GM21619 (cell line): Measurements from ENCODE around the gene TRIM77.
"Not testable (repeated sequence)": the region's sequence is repeated elsewhere in the genome, so short reads cannot be mapped to it uniquely, and the experiment has no call there.

ENCODE experiments used
- ATAC-seq: cut with Tn5 transposase; IDR thresholded peaks from one replicate; pipeline ENCODE4 v1.9.1; 2021; ENCODE audit not compliant: unreplicated experiment

The TRIM77 gene, protein sequence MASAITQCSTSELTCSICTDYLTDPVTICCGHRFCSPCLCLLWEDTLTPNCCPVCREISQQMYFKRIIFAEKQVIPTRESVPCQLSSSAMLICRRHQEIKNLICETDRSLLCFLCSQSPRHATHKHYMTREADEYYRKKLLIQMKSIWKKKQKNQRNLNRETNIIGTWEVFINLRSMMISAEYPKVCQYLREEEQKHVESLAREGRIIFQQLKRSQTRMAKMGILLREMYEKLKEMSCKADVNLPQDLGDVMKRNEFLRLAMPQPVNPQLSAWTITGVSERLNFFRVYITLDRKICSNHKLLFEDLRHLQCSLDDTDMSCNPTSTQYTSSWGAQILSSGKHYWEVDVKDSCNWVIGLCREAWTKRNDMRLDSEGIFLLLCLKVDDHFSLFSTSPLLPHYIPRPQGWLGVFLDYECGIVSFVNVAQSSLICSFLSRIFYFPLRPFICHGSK

DNA sequence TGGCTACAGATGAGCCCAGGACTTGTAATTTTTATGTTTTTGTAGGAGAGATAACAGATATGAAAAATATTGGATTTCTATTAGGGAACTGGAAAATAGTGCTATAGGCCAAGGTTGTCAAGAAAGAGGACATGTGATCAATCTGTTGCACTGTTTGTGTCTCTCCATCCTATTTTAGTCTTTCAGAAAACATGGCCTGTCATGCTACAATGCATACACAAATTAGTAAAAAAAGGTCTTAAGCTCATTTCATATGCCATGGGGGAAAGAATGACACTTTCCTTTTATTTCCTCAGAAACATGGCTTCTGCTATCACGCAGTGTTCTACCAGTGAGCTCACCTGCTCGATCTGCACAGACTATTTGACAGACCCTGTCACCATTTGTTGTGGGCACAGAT is at the start of gene TRIM77:
Gene TRIM77, plus strand, starts transcription at position 301 of the 400 bp plus-strand sequence. Its CDS starts 0 bp downstream, at position 301.
- not testable (repeated sequence) for ATAC-seq

DNA sequence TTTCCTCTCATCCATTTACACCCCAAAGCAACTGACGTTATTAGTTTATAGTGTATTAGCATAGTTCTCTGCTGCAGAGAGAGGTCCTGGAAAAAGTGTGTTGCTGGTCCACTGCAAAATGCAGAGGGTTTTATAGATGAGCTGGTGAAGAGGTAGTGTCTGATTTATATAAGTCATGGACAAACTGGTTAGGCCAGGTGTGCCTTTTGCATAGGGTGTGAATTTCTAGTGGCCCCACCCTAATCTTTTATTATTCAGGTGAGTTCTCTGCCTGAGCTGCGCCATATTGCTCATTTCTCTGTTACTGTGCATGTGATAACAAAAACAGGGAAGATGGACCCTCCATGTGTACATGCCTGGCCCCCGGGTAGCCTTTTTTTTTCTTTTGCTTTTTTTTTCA is 43.1 kb upstream of the TRIM77 start:
- ATAC-seq = no peak

DNA sequence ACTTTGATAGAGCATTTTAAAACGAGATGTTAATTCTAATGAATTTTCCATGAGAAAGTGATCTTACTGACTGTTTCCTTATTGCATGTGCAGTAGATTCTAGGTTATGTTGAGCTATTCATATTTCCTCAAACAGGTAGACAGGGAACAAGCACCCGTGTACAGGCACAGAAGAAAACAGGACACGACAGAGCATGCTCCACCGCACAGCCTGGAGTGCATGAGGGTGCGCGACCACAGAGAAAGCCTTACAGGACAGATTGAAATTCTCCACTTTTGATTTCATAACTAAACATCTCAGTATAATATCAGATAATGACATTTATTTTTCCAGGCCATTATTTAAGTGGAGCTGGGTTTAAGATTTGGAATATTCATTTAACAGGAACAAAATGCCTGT is 41.9 kb upstream of the TRIM77 start:
- not testable (repeated sequence) for ATAC-seq

DNA sequence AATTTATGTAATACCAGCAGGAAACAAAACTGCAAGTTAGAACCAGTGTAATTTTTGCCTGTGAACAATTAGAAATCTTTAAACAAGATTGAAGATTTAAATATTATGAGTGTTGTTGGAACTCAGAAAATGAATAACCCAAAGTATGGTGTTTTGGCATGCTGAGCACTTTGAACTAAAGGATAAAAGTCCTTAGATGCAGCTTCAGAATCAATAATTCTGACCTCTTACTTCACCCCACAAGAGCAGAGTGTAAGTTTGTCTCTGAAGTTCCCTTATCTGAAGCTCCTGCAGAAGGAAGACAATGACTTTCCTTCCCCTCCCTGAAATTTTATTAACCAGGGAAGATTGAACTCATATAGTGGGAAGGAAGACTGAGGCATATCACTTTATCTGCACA is 40.5 kb upstream of the TRIM77 start:
- ATAC-seq = not testable (repeated sequence)

DNA sequence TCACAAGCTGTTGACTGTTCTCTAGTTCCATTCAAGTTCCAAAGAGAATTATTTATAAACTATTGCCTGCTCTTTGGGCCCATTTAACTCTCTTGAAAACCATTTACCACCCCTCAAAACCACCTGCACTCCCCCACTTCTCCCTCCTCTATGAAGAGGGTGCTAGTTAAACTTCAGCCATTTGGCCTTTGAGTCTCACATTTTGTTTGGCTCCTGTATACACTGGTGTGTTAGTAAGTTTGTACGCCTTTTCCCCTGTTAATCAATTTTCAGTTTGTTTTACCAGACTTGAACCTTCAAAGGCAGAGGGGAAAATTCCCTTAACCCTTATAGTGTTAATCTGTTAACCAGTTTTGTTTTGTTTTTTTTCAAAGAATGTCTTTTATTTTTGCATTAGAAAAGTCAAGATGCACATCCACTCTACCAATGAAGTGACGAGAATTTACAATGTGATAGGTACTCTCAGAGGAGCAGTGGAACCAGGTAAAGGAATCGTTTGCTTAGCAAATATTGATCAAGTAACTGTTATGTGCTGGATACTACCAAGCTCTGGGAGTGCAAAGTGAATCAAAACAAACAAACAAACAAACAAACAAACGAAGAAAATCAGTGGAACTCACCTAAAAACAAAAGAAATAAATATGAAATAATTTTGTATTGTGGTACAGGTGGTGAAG is 40.0 kb upstream of the TRIM77 start:
- ATAC-seq = not testable (repeated sequence)

DNA sequence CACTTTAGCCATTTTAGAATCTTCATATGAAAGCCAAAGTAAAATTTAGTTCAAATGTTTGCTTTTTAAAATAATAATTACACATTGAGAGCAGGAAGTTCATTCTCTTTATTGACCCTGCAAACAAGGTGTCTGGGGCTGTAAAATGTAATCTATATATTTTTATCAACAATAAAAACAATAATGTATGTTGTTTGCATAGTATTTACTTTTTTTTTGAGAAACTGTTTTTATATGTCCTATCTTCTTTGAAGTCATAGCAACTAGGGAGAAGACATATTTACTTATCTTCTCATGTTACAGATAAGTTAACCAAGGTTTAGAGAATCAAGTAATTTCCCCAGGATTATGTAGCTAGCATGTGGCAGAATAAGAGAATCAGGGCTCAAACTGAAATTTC is 37.6 kb upstream of the TRIM77 start:
- ATAC-seq = not testable (repeated sequence)

DNA sequence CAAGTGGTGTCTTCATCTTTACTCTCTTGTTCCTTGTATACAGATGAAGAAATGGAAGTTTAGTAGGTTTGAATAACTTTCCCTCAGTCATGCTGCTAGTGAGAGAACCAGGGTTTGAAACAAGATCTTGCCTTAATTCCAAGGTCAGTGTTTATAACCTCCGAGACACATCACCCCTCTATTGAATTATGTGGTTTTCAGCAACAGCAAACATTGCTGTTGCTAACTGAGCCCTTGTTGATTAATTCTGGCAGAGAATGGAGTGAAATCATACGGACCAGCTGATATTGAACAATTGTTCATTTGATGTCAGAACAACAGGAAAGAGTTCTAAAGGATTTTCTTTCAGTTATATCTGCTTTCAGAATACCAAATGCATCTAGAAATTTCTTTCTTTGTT is 36.7 kb upstream of the TRIM77 start:
- not testable (repeated sequence) for ATAC-seq

DNA sequence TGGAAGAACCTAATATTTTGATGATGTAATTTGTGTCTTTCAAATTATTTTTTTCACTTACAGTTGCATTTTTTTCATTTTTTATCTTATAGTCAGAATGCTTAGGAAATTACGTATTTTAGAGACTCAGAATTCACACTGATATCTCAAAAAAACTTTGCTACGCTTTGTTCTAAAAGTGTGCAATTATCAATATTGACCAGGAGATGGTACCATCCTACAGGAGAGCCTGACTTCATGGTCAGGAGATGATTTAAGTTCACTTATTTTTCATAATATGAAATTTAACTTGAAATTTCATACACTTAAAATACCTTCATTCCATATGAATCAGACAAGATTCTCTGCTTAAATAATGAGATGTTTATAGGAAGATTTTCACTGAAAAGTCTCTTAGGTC is 34.7 kb upstream of the TRIM77 start:
- not testable (repeated sequence) for ATAC-seq

DNA sequence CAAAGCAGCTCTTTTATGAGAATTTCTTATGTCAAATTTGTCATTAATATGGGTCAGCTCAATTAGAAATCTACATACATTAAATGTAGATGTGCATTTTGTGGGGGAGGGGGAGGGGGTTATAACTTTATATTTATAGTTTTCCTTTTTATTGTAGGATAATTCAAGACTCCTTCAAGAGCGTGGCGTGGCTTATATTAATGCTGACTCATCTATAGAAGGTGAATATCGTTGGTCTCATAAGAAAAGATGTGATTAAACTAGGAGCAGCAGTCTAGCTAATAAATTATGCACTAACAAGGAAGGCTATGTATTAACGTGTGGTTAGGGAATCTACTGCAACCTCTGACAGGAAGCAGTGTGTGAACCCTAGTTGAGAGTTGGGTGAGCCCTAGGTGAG is 34.2 kb upstream of the TRIM77 start:
- ATAC-seq = not testable (repeated sequence)

DNA sequence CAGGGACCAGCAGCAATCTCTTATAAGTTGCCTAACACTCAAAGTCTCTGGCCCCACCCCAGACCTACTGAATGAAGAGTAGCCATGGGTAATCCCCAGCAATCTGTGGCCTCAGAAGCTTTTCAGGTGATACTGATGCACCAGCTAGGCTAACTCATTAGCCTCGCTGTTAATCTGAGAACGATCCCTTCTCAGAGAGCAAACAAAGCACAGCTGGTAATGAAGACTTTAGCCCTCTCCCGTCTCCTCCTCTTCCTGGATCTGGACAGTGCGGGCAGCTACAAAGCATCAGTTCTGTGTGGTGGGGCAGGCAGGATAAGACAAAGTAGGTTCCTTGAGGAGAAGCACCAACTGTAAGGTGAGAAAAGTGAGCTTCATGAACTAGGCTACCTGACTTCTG is 3.0 kb upstream of the TRIM77 start:
- ATAC-seq = not testable (repeated sequence)

DNA sequence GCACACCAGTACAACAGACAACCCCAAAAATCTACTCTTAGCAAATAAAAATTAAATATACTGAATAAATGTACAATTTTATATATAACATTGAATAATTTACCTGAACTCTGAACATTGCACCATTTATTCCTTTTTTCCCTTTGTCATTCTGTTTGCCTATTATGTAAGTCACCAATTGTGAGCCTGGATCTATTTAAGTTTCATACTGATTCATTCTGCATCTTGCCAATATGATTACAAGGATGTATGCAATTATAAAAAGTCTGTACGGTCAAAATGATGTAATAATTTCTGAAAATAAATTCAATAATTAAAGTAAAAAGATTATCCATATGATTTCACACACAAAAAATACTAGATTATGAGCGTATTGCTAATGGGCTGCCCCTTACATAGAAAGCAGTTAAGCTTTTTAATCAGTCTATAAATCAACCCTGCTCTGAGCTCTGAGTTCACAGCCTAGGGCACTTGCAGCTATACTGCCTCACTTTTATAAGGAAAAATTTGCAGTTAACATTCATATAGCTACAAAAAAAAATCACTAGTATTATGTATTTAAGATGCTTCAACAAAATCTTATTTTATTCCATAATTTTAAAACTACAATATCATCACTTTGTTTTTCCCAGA is 14.9 kb downstream of the TRIM77 start:
- not testable (repeated sequence) for ATAC-seq

DNA sequence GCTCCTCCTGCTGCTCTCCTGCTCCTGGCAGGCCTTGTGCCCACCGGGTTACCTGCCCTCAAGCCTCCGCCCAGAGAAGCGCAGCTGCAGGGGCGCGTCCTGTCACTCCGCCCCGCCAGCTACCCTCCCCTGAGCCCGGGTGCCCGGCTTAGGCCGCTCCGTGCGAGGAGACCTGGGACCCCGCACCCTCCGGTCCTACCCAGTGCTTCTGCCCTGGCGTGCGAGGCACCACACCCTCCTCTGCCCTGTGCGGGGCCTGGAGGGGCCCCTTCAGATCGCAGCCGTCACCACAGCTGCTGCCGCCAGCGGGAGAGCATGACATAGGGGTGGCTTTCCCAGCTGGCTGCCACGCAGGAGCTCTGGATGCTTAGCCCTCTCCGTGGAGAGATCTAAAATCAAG is 20.1 kb downstream of the TRIM77 start:
- not testable (repeated sequence) for ATAC-seq

DNA sequence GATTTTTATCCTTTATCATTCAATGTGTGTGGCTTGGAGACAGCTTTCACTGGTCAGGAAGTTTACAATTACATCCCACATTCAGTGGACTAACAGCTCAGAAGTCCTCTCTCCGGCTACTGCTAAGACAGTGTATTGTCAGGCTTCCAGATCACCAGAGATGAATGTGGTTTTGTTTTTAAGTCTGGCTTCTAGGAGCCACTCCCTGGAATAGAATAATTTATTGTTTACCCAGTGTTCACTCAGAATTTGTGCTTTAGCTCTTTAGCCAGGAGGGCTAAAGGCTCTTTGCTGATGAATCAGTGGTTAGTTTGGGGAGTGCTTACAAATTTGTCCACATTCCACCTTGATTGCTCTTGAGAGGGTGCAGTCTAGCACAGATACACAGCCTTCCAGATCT is 26.5 kb downstream of the TRIM77 start:
- no peak for ATAC-seq

DNA sequence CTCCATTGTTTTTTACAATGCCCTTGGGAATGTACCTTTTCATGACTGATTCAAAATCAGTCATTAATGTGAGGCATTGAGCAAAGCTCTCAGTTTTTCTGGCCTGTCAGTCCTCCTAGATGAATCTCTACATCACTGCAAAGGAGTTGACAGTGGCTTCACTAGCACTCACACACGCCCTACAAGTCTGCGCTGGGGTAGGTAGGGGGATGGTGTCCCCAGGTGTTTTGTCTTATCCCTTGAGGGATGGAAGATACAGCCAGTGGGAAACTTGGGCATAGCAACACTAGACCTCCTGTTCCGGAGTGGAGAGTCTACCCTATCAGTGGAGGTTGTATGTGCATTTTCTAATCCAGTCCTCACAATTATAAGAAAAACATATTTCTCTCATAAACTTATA is 27.0 kb downstream of the TRIM77 start:
- no peak for ATAC-seq

DNA sequence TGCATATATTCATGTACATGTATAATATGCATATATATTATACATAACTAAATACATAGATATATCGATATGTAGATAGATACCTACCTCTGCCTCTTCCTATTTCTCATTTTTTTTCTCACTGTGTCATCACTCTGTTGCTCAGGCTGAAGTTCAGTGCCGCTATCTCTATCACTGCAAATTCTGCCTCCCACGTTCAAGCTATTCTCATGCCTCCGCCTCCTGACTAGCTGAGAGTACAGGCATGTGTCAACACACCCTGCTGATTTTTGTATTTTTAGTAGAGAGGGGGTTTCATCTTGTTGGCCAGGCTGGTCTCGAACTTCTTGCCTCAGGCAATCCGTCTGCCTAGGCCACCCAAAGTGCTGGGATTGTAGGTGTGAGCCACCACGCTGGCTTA is 31.3 kb downstream of the TRIM77 start:
- ATAC-seq = not testable (repeated sequence)

DNA sequence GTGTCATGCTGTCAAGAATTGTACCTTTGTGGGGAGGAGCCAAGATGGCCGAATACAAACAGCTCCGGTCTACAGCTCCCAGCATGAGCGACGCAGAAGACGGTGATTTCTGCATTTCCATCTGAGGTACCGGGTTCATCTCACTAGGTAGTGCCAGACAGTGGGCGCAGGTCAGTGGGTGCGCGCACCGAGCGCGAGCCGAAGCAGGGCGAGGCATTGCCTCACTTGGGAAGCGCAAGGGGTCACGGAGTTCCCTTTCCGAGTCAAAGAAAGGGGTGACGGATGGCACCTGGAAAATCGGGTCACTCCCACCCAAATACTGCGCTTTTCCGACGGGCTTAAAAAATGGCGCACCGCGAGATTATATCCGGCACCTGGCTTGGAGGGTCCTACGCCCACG is 34.1 kb downstream of the TRIM77 start:
- not testable (repeated sequence) for ATAC-seq

DNA sequence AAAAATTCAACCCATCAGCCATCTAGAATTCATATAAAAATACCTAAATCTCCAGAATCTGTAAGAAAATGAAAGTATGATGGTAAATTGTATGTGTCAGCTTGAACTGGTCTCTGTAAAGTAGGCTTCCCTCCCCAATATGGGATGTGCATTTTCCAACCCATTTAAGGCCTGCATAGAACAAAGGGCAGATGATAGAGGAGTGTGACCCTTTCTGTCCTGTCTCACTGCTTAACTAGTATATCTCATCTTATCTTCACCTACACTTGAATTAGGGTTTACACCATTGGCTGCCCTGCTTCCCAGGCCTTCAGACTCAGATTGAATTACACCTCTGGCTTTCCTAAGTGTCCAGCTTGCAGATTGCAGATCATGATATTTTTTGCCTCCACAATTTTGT is 40.7 kb downstream of the TRIM77 start:
- ATAC-seq = not testable (repeated sequence)
